Keratinocyte (primary cell): ENCODE data around the gene TADA2B.

Source experiments
- EZH2 ChIP-seq: IDR thresholded peaks from one replicate; pipeline ENCODE4 v1.6.1; 2012; ENCODE audit warnings: inconsistent platforms, mild to moderate bottlenecking, low read length, moderate library complexity
- TF ChIP-seq, protein P1 (sequence below), 3 experiments: IDR thresholded peaks in 1 of 3; conservative IDR thresholded peaks in 1 of 3; optimal IDR thresholded peaks in 1 of 3; 2 replicates in 2 of 3; 3 replicates in 1 of 3; pipeline versions ENCODE3 to v1.5.1; 2011; ENCODE audit warnings: low read length in 3 of 3, mild to moderate bottlenecking in 3 of 3, moderate library complexity in 2 of 3, control low read depth in 1 of 3, inconsistent platforms in 1 of 3; ENCODE audit not compliant: insufficient read depth in 2 of 3; ENCODE audit errors: extremely low read depth in 1 of 3

DNA sequence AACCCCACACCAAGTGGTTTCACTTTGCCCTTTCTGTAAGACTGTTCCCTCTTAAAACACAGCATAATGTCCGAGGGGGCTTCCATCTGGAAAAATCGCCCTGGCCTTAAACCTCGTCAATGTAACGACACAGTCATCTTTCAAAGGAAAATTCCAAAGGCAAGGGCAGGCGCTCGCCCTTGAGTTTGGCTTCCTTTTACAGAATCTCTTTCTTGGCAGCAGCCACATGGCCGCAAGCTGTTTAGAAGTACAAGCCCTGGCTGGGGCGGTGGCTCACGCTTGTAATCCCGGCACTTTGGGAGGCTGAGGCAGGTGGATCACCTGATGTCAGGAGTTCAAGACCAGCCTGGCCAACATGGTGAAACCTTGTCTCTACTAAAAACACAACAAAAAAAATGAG, 51.7 kb downstream of the TADA2B start:
- TF ChIP-seq, protein P1, sequence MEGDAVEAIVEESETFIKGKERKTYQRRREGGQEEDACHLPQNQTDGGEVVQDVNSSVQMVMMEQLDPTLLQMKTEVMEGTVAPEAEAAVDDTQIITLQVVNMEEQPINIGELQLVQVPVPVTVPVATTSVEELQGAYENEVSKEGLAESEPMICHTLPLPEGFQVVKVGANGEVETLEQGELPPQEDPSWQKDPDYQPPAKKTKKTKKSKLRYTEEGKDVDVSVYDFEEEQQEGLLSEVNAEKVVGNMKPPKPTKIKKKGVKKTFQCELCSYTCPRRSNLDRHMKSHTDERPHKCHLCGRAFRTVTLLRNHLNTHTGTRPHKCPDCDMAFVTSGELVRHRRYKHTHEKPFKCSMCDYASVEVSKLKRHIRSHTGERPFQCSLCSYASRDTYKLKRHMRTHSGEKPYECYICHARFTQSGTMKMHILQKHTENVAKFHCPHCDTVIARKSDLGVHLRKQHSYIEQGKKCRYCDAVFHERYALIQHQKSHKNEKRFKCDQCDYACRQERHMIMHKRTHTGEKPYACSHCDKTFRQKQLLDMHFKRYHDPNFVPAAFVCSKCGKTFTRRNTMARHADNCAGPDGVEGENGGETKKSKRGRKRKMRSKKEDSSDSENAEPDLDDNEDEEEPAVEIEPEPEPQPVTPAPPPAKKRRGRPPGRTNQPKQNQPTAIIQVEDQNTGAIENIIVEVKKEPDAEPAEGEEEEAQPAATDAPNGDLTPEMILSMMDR (optimal IDR thresholded peaks at IDR 0.05 in 1 of 3, IDR thresholded peaks at IDR 0.05 in 1 of 3, conservative IDR thresholded peaks at IDR 0.05 in 1 of 3; ENCODE audit: extremely low read depth in 1 of 3, insufficient read depth in 2 of 3, low read length in 3 of 3): no peak
- no peak for TF ChIP-seq EZH2
